OCI-LY7 (cell line): ENCODE results near the gene ERGIC1.

Source experiments
- CTCF ChIP-seq: fragments of 200-600 bp; sonication (generic); conservative IDR thresholded peaks from 2 replicates; pipeline ENCODE4 v1.5.1; 2014; ENCODE audit warnings: mild to moderate bottlenecking, antibody characterized with exemption, low read length, moderate library complexity, mixed read lengths
- EZH2phosphoT487 ChIP-seq: fragments of 200-600 bp; sonication (generic); IDR thresholded peaks from 2 replicates; pipeline ENCODE4 v1.6.1; 2018; ENCODE audit warnings: low read depth, borderline replicate concordance, mild to moderate bottlenecking, mixed run types, antibody characterized with exemption, low read length, moderate library complexity, mixed read lengths

GRCh38 chr5:172943283-172943841, 109.3 kb downstream of the ERGIC1 start:
- TF ChIP-seq CTCF (no peak), EZH2phosphoT487 (no peak)
